OCI-LY1 (cell line): Measurements from ENCODE around the gene SCAF8.

Source experiments
- H2AFZ ChIP-seq: fragments of 200-600 bp; sonication (generic), shearing (Covaris generic); 2 replicates; pipeline ENCODE4 v1.6.0; 2014; ENCODE audit warnings: antibody characterized with exemption, mild to moderate bottlenecking, low read length
- H3F3A ChIP-seq: fragments of 200-600 bp; sonication (generic), shearing (Covaris generic); 2 replicates; pipeline ENCODE4 v1.6.0; 2014; ENCODE audit warnings: mild to moderate bottlenecking, antibody characterized with exemption, low read length, moderate library complexity; ENCODE audit not compliant: insufficient read depth
- H3K27ac ChIP-seq: fragments of 200-600 bp; sonication (generic); 2 replicates; pipeline ENCODE4 v1.5.1; 2014; ENCODE audit warnings: low read length, mixed run types, mild to moderate bottlenecking, low read depth; ENCODE audit not compliant: poor library complexity, severe bottlenecking
- H3K27me3 ChIP-seq: fragments of 200-600 bp; sonication (generic); 2 replicates; pipeline ENCODE4 v1.6.0; 2014; ENCODE audit warnings: antibody characterized with exemption, mild to moderate bottlenecking, low read length, moderate library complexity; ENCODE audit not compliant: insufficient read depth
- H3K36me3 ChIP-seq: fragments of 200-600 bp; sonication (generic); 2 replicates; pipeline ENCODE4 v1.6.1; 2014; ENCODE audit warnings: mild to moderate bottlenecking, antibody characterized with exemption, low read length, moderate library complexity, mixed read lengths; ENCODE audit not compliant: insufficient read depth
- H3K4me1 ChIP-seq: fragments of 200-600 bp; sonication (generic); 2 replicates; pipeline ENCODE4 v1.5.1; 2014; ENCODE audit warnings: mild to moderate bottlenecking, low read length, moderate library complexity; ENCODE audit not compliant: insufficient read depth, severe bottlenecking
- H3K4me2 ChIP-seq: fragments of 200-600 bp; sonication (generic), shearing (Covaris generic); 2 replicates; pipeline ENCODE4 v1.6.1; 2014; ENCODE audit warnings: low read length
- H3K4me3 ChIP-seq: fragments of 200-600 bp; sonication (generic); 2 replicates; pipeline ENCODE4 v1.5.1; 2014; ENCODE audit warnings: low read length, low read depth, mild to moderate bottlenecking, mixed read lengths; ENCODE audit not compliant: poor library complexity, severe bottlenecking
- H3K79me2 ChIP-seq: fragments of 200-600 bp; shearing (Covaris generic); 2 replicates; pipeline ENCODE4 v1.6.1; 2016; ENCODE audit warnings: mixed run types, low read length, mixed read lengths; ENCODE audit not compliant: insufficient read depth
- H3K9ac ChIP-seq: fragments of 200-600 bp; sonication (generic), shearing (Covaris generic); 2 replicates; pipeline ENCODE4 v1.6.1; 2014; ENCODE audit warnings: mild to moderate bottlenecking, low read length, mixed read lengths
- H3K9me2 ChIP-seq: fragments of 200-600 bp; sonication (generic), shearing (Covaris generic); 2 replicates; pipeline ENCODE4 v1.6.1; 2014; ENCODE audit warnings: low read depth, mild to moderate bottlenecking, low read length, mixed read lengths
- H3K9me3 ChIP-seq: fragments of 200-600 bp; shearing (Covaris generic); 2 replicates; pipeline ENCODE4 v1.6.1; 2014; ENCODE audit warnings: low read length, mixed read lengths
- H4K20me1 ChIP-seq: fragments of 200-600 bp; sonication (generic), shearing (Covaris generic); 2 replicates; pipeline ENCODE4 v1.6.0; 2016; ENCODE audit warnings: mild to moderate bottlenecking, low read length; ENCODE audit not compliant: insufficient read depth
- EZH2 ChIP-seq: fragments of 200-600 bp; sonication (generic), shearing (Covaris generic); IDR thresholded peaks from 2 replicates; pipeline ENCODE4 v1.8.0; 2017; ENCODE audit warnings: borderline replicate concordance, mixed run types, mild to moderate bottlenecking, antibody characterized with exemption, low read length, moderate library complexity, mixed read lengths
- TF ChIP-seq, protein P1 (sequence below): fragments of 200-600 bp; sonication (generic), shearing (Covaris generic); IDR thresholded peaks from 2 replicates; pipeline ENCODE4 v1.5.1; 2017; ENCODE audit warnings: mild to moderate bottlenecking, antibody characterized with exemption, low read length, moderate library complexity, mixed read lengths

The SCAF8 gene

DNA sequence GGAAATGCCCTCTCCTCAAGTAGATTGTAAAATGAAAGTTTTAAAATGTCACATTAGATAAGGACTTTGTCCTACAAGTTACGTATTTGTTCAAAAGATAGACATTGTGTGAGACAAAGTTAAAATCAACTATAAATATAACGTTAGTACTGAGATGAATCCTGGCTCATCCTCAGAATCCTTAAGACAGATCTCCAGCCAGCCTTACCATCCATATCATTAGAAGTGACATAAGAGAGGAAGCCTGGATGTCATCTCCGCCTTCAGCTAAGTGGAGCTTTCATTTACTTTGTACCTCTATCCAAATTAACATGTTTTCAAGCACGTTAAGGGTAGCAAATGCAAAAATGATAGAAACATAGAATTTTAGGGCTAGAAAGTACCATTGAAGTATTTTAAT is 59.1 kb downstream of the SCAF8 start:
- Histone ChIP-seq H3K4me3 (no peak overlapping the region), H4K20me1 (no peaks in the 10 kb centered on the region), H3K4me2 (no peak overlapping the region), H3K36me3 (peaks cover 59% of the 10 kb centered on the region), H3K4me1 (no peaks in the 10 kb centered on the region), H3K9me2 (no peaks in the 10 kb centered on the region), H2AFZ (no peak overlapping the region), H3K9ac (no peak overlapping the region), H3K9me3 (no peaks in the 10 kb centered on the region), H3F3A (no peaks in the 10 kb centered on the region), H3K79me2 (no peaks in the 10 kb centered on the region), H3K27me3 (no peaks in the 10 kb centered on the region), H3K27ac (no peak overlapping the region)
- TF ChIP-seq, protein P1, sequence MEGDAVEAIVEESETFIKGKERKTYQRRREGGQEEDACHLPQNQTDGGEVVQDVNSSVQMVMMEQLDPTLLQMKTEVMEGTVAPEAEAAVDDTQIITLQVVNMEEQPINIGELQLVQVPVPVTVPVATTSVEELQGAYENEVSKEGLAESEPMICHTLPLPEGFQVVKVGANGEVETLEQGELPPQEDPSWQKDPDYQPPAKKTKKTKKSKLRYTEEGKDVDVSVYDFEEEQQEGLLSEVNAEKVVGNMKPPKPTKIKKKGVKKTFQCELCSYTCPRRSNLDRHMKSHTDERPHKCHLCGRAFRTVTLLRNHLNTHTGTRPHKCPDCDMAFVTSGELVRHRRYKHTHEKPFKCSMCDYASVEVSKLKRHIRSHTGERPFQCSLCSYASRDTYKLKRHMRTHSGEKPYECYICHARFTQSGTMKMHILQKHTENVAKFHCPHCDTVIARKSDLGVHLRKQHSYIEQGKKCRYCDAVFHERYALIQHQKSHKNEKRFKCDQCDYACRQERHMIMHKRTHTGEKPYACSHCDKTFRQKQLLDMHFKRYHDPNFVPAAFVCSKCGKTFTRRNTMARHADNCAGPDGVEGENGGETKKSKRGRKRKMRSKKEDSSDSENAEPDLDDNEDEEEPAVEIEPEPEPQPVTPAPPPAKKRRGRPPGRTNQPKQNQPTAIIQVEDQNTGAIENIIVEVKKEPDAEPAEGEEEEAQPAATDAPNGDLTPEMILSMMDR: no peak
- TF ChIP-seq EZH2: no peak

DNA sequence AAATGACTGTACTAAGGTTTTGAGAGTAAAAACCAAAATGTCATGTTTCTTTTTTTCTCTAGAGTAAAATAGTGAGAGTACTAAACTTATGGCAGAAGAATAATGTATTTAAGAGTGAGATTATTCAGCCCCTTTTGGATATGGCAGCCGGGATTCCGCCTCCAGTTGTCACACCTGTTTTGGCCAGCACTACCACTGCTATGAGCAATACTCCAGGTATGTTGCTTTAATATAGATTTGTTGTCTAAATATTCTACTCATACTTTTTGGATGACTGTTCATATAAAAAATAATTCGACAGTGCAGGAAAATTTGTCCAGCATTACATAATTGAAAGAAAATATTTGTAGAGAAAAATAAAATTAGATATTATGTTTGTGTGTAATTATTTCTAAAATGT is 59.5 kb downstream of the SCAF8 start:
- Histone ChIP-seq H3K9me3 (no peaks in the 10 kb centered on the region), H2AFZ (no peak overlapping the region), H4K20me1 (no peaks in the 10 kb centered on the region), H3K79me2 (no peaks in the 10 kb centered on the region), H3K36me3 (peaks cover 57% of the 10 kb centered on the region), H3K9me2 (no peaks in the 10 kb centered on the region), H3K4me2 (no peak overlapping the region), H3F3A (no peaks in the 10 kb centered on the region), H3K27me3 (no peaks in the 10 kb centered on the region), H3K4me1 (no peaks in the 10 kb centered on the region), H3K9ac (no peak overlapping the region), H3K4me3 (no peak overlapping the region), H3K27ac (no peak overlapping the region)
- no peak for TF ChIP-seq EZH2
- TF ChIP-seq, protein P1: no peak

DNA sequence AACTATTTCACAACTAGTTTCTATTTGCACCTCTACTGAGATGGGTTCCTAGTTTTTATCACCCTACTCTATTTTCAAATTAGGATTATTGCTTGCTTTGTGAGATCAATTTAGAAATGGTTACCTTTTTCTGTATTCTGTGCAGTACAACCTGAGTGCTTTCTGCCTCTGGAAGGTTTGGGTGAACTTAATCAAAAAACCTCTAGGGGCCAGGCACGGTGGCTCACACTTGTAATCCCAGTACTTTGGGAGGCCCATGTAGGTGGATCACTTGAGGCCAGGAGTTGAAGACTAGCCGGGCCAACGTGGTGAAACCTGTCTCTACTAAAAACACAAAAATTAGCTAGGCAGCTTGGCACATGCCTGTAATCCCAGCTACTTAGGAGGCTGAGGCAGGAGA is 63.3 kb downstream of the SCAF8 start:
- H4K20me1 ChIP-seq: no peaks in the 10 kb centered on the region
- no peaks in the 10 kb centered on the region for H3K9me2 ChIP-seq
- peaks cover 68% of the 10 kb centered on the region for H3K36me3 ChIP-seq
- H3K4me2 ChIP-seq: no peak overlapping the region
- H2AFZ ChIP-seq: no peak overlapping the region
- H3F3A ChIP-seq: no peaks in the 10 kb centered on the region
- H3K79me2 ChIP-seq: no peaks in the 10 kb centered on the region
- H3K27ac ChIP-seq: no peak overlapping the region
- no peak overlapping the region for H3K9ac ChIP-seq
- no peak overlapping the region for H3K4me3 ChIP-seq
- no peaks in the 10 kb centered on the region for H3K9me3 ChIP-seq
- H3K4me1 ChIP-seq: no peaks in the 10 kb centered on the region
- TF ChIP-seq EZH2: no peak
- TF ChIP-seq, protein P1: no peak
- no peaks in the 10 kb centered on the region for H3K27me3 ChIP-seq
